Ovary (tissue), 3 donors: ENCODE data around the gene PAPSS1.

Source experiments
- CTCF ChIP-seq, 3 donors: fragments of 450-650 bp in 2 of 3; fragments of 200-600 bp in 1 of 3; IDR thresholded peaks; one replicate each; pipeline versions ENCODE4 v1.5.1 to v1.8.0; 2016 to 2022; ENCODE audit warnings: antibody characterized with exemption in 3 of 3, mild to moderate bottlenecking in 1 of 3
- EP300 ChIP-seq: sonication (generic); formaldehyde crosslinking; IDR thresholded peaks from one replicate; pipeline ENCODE4 v1.6.1; 2017; ENCODE audit warnings: antibody characterized with exemption
- POLR2A ChIP-seq: fragments of 450-650 bp; IDR thresholded peaks from one replicate; pipeline ENCODE4 v1.6.1; 2017; ENCODE audit warnings: antibody characterized with exemption, mild to moderate bottlenecking, moderate library complexity
- donor health status: DM: no; HTN: no; CAD: no.

DNA sequence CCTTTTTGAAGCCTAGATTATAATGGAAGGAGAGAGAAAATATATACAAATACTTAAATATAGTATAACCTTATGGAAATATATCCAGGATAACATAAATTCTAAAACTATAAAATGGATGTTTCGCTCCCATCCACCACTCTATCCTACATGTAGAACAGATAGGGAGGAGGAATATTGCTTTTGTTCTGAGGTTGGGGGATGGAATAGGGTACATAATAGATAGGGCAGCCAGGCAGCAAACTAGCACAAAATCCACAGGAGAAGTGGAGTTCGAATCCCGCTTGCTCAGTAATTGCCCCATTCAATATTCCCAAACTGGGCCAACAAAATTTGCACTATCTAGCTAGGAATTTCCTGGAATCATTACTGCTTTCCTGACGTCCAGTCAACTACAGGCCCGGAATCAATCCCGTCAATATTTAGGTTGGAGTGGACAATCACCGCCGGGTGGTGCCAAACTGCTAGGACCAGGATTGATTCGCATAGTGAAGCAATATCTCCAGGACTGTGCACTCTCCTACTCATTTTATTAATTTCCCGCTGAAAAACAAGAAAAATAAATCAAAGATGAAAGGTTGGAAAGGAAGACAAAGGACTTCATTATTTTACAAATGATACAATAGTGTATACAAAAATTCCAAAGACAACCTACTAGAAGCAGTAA lies 40.4 kb upstream of the PAPSS1 start:
- no peak for TF ChIP-seq POLR2A
- no peak for TF ChIP-seq CTCF (IDR thresholded peaks at IDR 0.05)
- TF ChIP-seq EP300: no peak
